Ectodermal cell (in vitro differentiated cells): Measurements from ENCODE around the gene BTNL3.
"Not testable (repeated sequence)": the region's sequence is repeated elsewhere in the genome, so short reads cannot be mapped to it uniquely, and the experiment has no call there.

ENCODE experiments used
- H3K27ac ChIP-seq: 2 replicates; pipeline ENCODE4 v1.7.0; 2013; ENCODE audit warnings: mild to moderate bottlenecking, low read depth, low read length; ENCODE audit not compliant: insufficient read depth, poor library complexity, severe bottlenecking
- H3K27me3 ChIP-seq: 2 replicates; pipeline ENCODE4 v1.7.0; 2013; ENCODE audit warnings: mild to moderate bottlenecking, low read length; ENCODE audit not compliant: insufficient read depth, control insufficient read depth, poor library complexity, severe bottlenecking
- H3K36me3 ChIP-seq: one replicate; pipeline ENCODE4 v1.7.0; 2013; ENCODE audit warnings: low read length; ENCODE audit not compliant: control insufficient read depth, insufficient read depth
- H3K4me1 ChIP-seq: one replicate; pipeline ENCODE4 v1.7.0; 2013; ENCODE audit warnings: low read length; ENCODE audit not compliant: control insufficient read depth, insufficient read depth
- H3K4me3 ChIP-seq: 2 replicates; pipeline ENCODE4 v1.7.0; 2013; ENCODE audit warnings: low read depth, low read length, control low read depth; ENCODE audit not compliant: insufficient read depth
- H3K9me3 ChIP-seq: 2 replicates; pipeline ENCODE4 v1.7.0; 2013; ENCODE audit warnings: mild to moderate bottlenecking, low read length, moderate library complexity; ENCODE audit not compliant: control insufficient read depth
- WGBS, 2 experiments: methylation state at CpG; one replicate each; pipeline ENCODE4 v1.1.7; 2013; ENCODE audit warnings: missing lambda C conversion rate in 2 of 2; 5-methylcytosine and 5-hydroxymethylcytosine counted together

The BTNL3 gene

GRCh38 chr5:181017448-181017847 lies 28.8 kb downstream of the BTNL3 start:
- 91 to 94% methylated on average over 3 of the region's 3 CpGs for WGBS, 2 experiments
- not testable (repeated sequence) for H3K4me3 ChIP-seq, H3K27ac ChIP-seq, H3K27me3 ChIP-seq, H3K36me3 ChIP-seq, H3K4me1 ChIP-seq, H3K9me3 ChIP-seq

- WGBS, 2 experiments, result 72 to 77% methylated on average over 3 of the region's 3 CpGs
- Histone ChIP-seq H3K4me3 (no peak overlapping the region), H3K27ac (no peak overlapping the region), H3K36me3 (no peaks in the 10 kb centered on the region), H3K4me1 (no peaks in the 10 kb centered on the region), H3K27me3 (no peaks in the 10 kb centered on the region), H3K9me3 (peaks cover 2% of the 10 kb centered on the region)
These were observed 32.0 kb downstream of the BTNL3 start for GRCh38 chr5:181020688-181021087.

- Histone ChIP-seq H3K27me3 (no peaks in the 10 kb centered on the region), H3K4me1 (no peaks in the 10 kb centered on the region), H3K4me3 (no peak overlapping the region), H3K9me3 (peaks cover 2% of the 10 kb centered on the region), H3K27ac (no peak overlapping the region), H3K36me3 (no peaks in the 10 kb centered on the region)
- 52 to 71% methylated on average over 1 of the region's 1 CpG for WGBS, 2 experiments
These were observed 35.8 kb downstream of the BTNL3 start for GRCh38 chr5:181024245-181025064.

GRCh38 chr5:181027452-181028031 lies 38.9 kb downstream of the BTNL3 start:
- H3K9me3 ChIP-seq, result no peaks in the 10 kb centered on the region
- H3K36me3 ChIP-seq, result no peaks in the 10 kb centered on the region
- no peak overlapping the region for H3K27ac ChIP-seq
- no peak overlapping the region for H3K4me3 ChIP-seq
- 79 to 81% methylated on average over 10 of the region's 11 CpGs for WGBS, 2 experiments
- no peaks in the 10 kb centered on the region for H3K4me1 ChIP-seq
- H3K27me3 ChIP-seq, result no peaks in the 10 kb centered on the region

GRCh38 chr5:181028032-181028819 lies 39.6 kb downstream of the BTNL3 start:
- Histone ChIP-seq H3K27me3 (no peaks in the 10 kb centered on the region), H3K36me3 (no peaks in the 10 kb centered on the region), H3K4me3 (no peak overlapping the region), H3K4me1 (no peaks in the 10 kb centered on the region), H3K9me3 (no peaks in the 10 kb centered on the region), H3K27ac (no peak overlapping the region)
- 70 to 71% methylated on average over 26 of the region's 26 CpGs for WGBS, 2 experiments

GRCh38 chr5:181031716-181032115 lies 43.1 kb downstream of the BTNL3 start:
- H3K27me3 ChIP-seq, result no peaks in the 10 kb centered on the region
- 83 to 86% methylated on average over 3 of the region's 3 CpGs for WGBS, 2 experiments
- no peak overlapping the region for H3K4me3 ChIP-seq
- no peaks in the 10 kb centered on the region for H3K9me3 ChIP-seq
- H3K36me3 ChIP-seq, result no peaks in the 10 kb centered on the region
- H3K4me1 ChIP-seq, result no peaks in the 10 kb centered on the region
- H3K27ac ChIP-seq, result no peak overlapping the region

GRCh38 chr5:181035991-181036815 lies 47.6 kb downstream of the BTNL3 start:
- no peak overlapping the region for H3K4me3 ChIP-seq
- no peaks in the 10 kb centered on the region for H3K36me3 ChIP-seq
- WGBS, 2 experiments, result 74 to 76% methylated on average over 20 of the region's 20 CpGs
- H3K4me1 ChIP-seq, result no peaks in the 10 kb centered on the region
- H3K27ac ChIP-seq, result no peak overlapping the region
- no peaks in the 10 kb centered on the region for H3K9me3 ChIP-seq
- no peaks in the 10 kb centered on the region for H3K27me3 ChIP-seq

GRCh38 chr5:181036816-181037364 lies 48.2 kb downstream of the BTNL3 start:
- no peaks in the 10 kb centered on the region for H3K9me3 ChIP-seq
- no peak overlapping the region for H3K27ac ChIP-seq
- no peaks in the 10 kb centered on the region for H3K27me3 ChIP-seq
- no peak overlapping the region for H3K4me3 ChIP-seq
- no peaks in the 10 kb centered on the region for H3K36me3 ChIP-seq
- H3K4me1 ChIP-seq, result no peaks in the 10 kb centered on the region
- 76% methylated on average over 13 of the region's 13 CpGs for WGBS, 2 experiments

- Histone ChIP-seq H3K27ac (no peak overlapping the region), H3K9me3 (no peaks in the 10 kb centered on the region), H3K4me1 (no peaks in the 10 kb centered on the region), H3K36me3 (no peaks in the 10 kb centered on the region), H3K4me3 (no peak overlapping the region), H3K27me3 (no peaks in the 10 kb centered on the region)
- 70 to 83% methylated on average over 4 of the region's 4 CpGs for WGBS, 2 experiments
These were observed 48.8 kb downstream of the BTNL3 start for GRCh38 chr5:181037365-181037861.
